Testis (tissue), 2 donors: ENCODE data around the gene SSU72.

Experiments
- POLR2A ChIP-seq: fragments of 450-650 bp; IDR thresholded peaks from one replicate; pipeline ENCODE4 v1.6.1; 2017; ENCODE audit warnings: antibody characterized with exemption, mild to moderate bottlenecking, moderate library complexity
- TF ChIP-seq, protein P1 (sequence below), 3 experiments: fragments of 450-650 bp in 2 of 3; fragments of 200-600 bp in 1 of 3; sonication (generic) in 1 of 3; IDR thresholded peaks; one replicate each; pipeline ENCODE4 v1.5.1; 2016 to 2019; ENCODE audit warnings: antibody characterized with exemption in 3 of 3, mild to moderate bottlenecking in 2 of 3, moderate library complexity in 1 of 3

DNA sequence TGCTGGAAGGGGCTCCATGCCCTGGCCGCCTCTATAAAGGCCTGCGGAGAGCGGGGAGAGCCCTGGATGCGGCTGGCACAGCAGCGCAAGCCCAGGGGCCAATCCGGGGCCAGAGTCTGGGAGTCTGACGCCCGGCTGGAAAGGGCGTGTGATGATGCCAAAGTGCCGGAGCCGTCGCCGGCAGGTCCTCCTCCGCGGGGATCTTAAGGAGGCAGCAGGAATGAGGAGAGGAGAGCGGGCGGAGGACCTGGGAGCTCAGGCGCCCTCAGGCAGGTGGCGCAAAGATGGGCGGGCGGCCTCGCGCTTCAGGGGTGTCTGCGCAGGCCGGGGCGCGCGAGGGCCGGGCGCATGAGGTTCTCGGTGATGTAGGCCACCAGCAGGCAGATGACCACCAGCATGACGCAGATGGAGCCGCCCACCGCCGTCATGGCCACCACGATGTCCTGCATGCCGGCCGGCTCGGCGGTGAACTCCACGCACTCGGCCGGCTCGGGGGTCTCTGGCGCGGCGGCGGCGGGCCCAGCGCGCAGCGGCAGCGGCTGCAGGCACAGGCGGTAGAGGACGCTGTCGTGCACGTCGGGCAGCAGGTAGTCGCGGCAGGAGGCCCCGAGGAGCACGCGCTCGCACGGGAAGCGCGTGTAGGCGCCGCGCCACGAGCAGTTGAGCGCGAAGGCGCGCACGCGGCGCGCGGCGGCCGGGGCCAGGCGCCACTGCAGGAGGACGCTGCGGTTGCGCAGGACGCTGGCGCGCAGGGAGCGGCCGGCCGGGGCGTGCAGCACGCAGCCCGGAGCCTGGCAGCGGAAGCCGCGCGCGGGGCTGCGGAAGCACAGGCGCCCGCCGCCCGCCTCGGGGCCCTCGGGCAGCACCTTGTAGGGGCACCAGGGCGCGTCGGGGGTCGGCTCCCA lies 24.6 kb upstream of the SSU72 start:
- TF ChIP-seq, protein P1, sequence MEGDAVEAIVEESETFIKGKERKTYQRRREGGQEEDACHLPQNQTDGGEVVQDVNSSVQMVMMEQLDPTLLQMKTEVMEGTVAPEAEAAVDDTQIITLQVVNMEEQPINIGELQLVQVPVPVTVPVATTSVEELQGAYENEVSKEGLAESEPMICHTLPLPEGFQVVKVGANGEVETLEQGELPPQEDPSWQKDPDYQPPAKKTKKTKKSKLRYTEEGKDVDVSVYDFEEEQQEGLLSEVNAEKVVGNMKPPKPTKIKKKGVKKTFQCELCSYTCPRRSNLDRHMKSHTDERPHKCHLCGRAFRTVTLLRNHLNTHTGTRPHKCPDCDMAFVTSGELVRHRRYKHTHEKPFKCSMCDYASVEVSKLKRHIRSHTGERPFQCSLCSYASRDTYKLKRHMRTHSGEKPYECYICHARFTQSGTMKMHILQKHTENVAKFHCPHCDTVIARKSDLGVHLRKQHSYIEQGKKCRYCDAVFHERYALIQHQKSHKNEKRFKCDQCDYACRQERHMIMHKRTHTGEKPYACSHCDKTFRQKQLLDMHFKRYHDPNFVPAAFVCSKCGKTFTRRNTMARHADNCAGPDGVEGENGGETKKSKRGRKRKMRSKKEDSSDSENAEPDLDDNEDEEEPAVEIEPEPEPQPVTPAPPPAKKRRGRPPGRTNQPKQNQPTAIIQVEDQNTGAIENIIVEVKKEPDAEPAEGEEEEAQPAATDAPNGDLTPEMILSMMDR (IDR thresholded peaks at IDR 0.05), result no peak
- no peak for TF ChIP-seq POLR2A
